ENCODE data around the gene ADH6. TPM values are rescaled to one million over a fixed set of nuclear protein-coding genes. Genes with fewer than 3 reads are reported as not detected.

The ADH6 gene
- total RNA-seq, 1 donor from 2014 or later, result not detected

GRCh38 chr4:99207069-99207743, 11.8 kb downstream of the ADH6 start:
- Histone ChIP-seq H3K4me3 (no peak overlapping the region), H3K27me3 (no peaks in the 10 kb centered on the region), H3K4me1 (peaks cover 14% of the 10 kb centered on the region), H3K36me3 (no peaks in the 10 kb centered on the region), H3K27ac (no peak overlapping the region), H3K9me3 (no peaks in the 10 kb centered on the region)
- DNase-seq (ENCODE audit: extremely low spot score in 2 of 2), result no peak
- intact Hi-C loops (cut with DNase I), result loop anchor here (10.0 kb wide), 1 partner anchor 118 kb away; the partner anchor contains the start of gene ADH1B
- TF ChIP-seq POLR2AphosphoS5 (IDR thresholded peaks at IDR 0.05; ENCODE audit: insufficient read depth in 1 of 2, low read depth in 1 of 2) (no peak), POLR2A (IDR thresholded peaks at IDR 0.05) (no peak), CTCF (IDR thresholded peaks at IDR 0.05) (no peak)

GRCh38 chr4:99205153-99205979, 13.7 kb downstream of the ADH6 start:
- DNase-seq (ENCODE audit: extremely low spot score in 2 of 2), result no peak
- Histone ChIP-seq H3K27ac (peak overlapping the region; percentile 28), H3K36me3 (no peaks in the 10 kb centered on the region), H3K27me3 (no peaks in the 10 kb centered on the region), H3K9me3 (no peaks in the 10 kb centered on the region), H3K4me1 (peaks cover 19% of the 10 kb centered on the region), H3K4me3 (no peak overlapping the region)
- intact Hi-C loops (cut with DNase I), result loop anchor here (10.0 kb wide), 1 partner anchor 119 kb away; the partner anchor contains the start of gene ADH1B
- TF ChIP-seq POLR2A (IDR thresholded peaks at IDR 0.05) (no peak), POLR2AphosphoS5 (IDR thresholded peaks at IDR 0.05; ENCODE audit: insufficient read depth in 1 of 2, low read depth in 1 of 2) (peak; percentile 16 to 64), CTCF (IDR thresholded peaks at IDR 0.05) (no peak)

GRCh38 chr4:99202536-99202935, 16.5 kb downstream of the ADH6 start:
- H3K4me3 ChIP-seq, result no peak overlapping the region
- no peaks in the 10 kb centered on the region for H3K27me3 ChIP-seq
- H3K27ac ChIP-seq, result peak overlapping the region; percentile 68
- no peak for DNase-seq (ENCODE audit: extremely low spot score in 2 of 2)
- H3K36me3 ChIP-seq, result no peaks in the 10 kb centered on the region
- intact Hi-C loops (cut with DNase I), result loop anchor here (5.0 to 10.0 kb wide), 2 partner anchors 122 to 205 kb away; partner anchors contain the start of gene ADH1B
- H3K9me3 ChIP-seq, result no peaks in the 10 kb centered on the region
- peaks cover 19% of the 10 kb centered on the region for H3K4me1 ChIP-seq
- TF ChIP-seq CTCF (IDR thresholded peaks at IDR 0.05) (no peak), POLR2A (IDR thresholded peaks at IDR 0.05) (no peak), POLR2AphosphoS5 (IDR thresholded peaks at IDR 0.05; ENCODE audit: insufficient read depth in 1 of 2, low read depth in 1 of 2) (peak in 1 of 2 donors; percentile 55)

GRCh38 chr4:99202094-99202493, 17.0 kb downstream of the ADH6 start:
- intact Hi-C loops (cut with DNase I), result loop anchor here (5.0 to 10.0 kb wide), 2 partner anchors 123 to 205 kb away; partner anchors contain the start of gene ADH1B

More at GRCh38 chr4:99202094-99202493, 17.0 kb downstream of the ADH6 start:
- peaks cover 19% of the 10 kb centered on the region for H3K4me1 ChIP-seq
- TF ChIP-seq CTCF (IDR thresholded peaks at IDR 0.05) (no peak), POLR2A (IDR thresholded peaks at IDR 0.05) (no peak), POLR2AphosphoS5 (IDR thresholded peaks at IDR 0.05; ENCODE audit: insufficient read depth in 1 of 2, low read depth in 1 of 2) (no peak)
- H3K36me3 ChIP-seq, result no peaks in the 10 kb centered on the region
- DNase-seq (ENCODE audit: extremely low spot score in 2 of 2), result no peak
- H3K27ac ChIP-seq, result peak overlapping the region; percentile 59
- no peaks in the 10 kb centered on the region for H3K27me3 ChIP-seq
- H3K4me3 ChIP-seq, result no peak overlapping the region
- H3K9me3 ChIP-seq, result no peaks in the 10 kb centered on the region

Data from vagina (tissue), 2 donors.